Measurements from ENCODE around the gene ABR.

ABR gene

GRCh38 chr17:1041746-1042145, 138.0 kb downstream of the ABR start:
- TF ChIP-seq CTCF (IDR thresholded peaks at IDR 0.05; ENCODE audit: low read depth, low read length, missing control alignments) = no peak
- Histone ChIP-seq H3K27ac (no peak overlapping the region), H3K4me3 (ENCODE audit: low read depth, low read length) (no peak overlapping the region), H3K27me3 (replicated peaks) (no peaks in the 10 kb centered on the region), H3K36me3 (replicated peaks) (peaks cover 15% of the 10 kb centered on the region)
- in situ Hi-C loops (cut with HindIII; ENCODE audit: low pct_ligation_motif_present, low sequenced_read_pairs) = no loop called here
- DNase-seq = no peak

- no peak for DNase-seq
- H3K4me3 ChIP-seq (ENCODE audit: low read depth, low read length) = no peak overlapping the region
- in situ Hi-C loops (cut with HindIII; ENCODE audit: low pct_ligation_motif_present, low sequenced_read_pairs) = no loop called here
- H3K36me3 ChIP-seq (replicated peaks) = peaks cover 10% of the 10 kb centered on the region
- H3K27ac ChIP-seq = no peak overlapping the region
- no peak for TF ChIP-seq CTCF (IDR thresholded peaks at IDR 0.05; ENCODE audit: low read depth, low read length, missing control alignments)
- H3K27me3 ChIP-seq (replicated peaks) = no peaks in the 10 kb centered on the region
Measured at GRCh38 chr17:1040216-1040600, 139.6 kb downstream of the ABR start.

- Histone ChIP-seq H3K27me3 (replicated peaks) (no peaks in the 10 kb centered on the region), H3K4me3 (ENCODE audit: low read depth, low read length) (no peak overlapping the region), H3K27ac (no peak overlapping the region), H3K36me3 (replicated peaks) (peaks cover 10% of the 10 kb centered on the region)
- in situ Hi-C loops (cut with HindIII; ENCODE audit: low pct_ligation_motif_present, low sequenced_read_pairs) = no loop called here
- no peak for TF ChIP-seq CTCF (IDR thresholded peaks at IDR 0.05; ENCODE audit: low read depth, low read length, missing control alignments)
- DNase-seq = no peak
Measured at GRCh38 chr17:1039511-1040215, 140.1 kb downstream of the ABR start.

- TF ChIP-seq CTCF (IDR thresholded peaks at IDR 0.05; ENCODE audit: low read depth, low read length, missing control alignments) = no peak
- in situ Hi-C loops (cut with HindIII; ENCODE audit: low pct_ligation_motif_present, low sequenced_read_pairs) = no loop called here
Measured at GRCh38 chr17:1039123-1039507, 140.7 kb downstream of the ABR start.

GRCh38 chr17:1038459-1039122, 141.2 kb downstream of the ABR start:
- in situ Hi-C loops (cut with HindIII; ENCODE audit: low pct_ligation_motif_present, low sequenced_read_pairs) = no loop called here
- Histone ChIP-seq H3K27me3 (replicated peaks) (no peaks in the 10 kb centered on the region), H3K36me3 (replicated peaks) (peaks cover 10% of the 10 kb centered on the region), H3K4me3 (ENCODE audit: low read depth, low read length) (no peak overlapping the region), H3K27ac (no peak overlapping the region)
- no peak for TF ChIP-seq CTCF (IDR thresholded peaks at IDR 0.05; ENCODE audit: low read depth, low read length, missing control alignments)
- DNase-seq = no peak

More at GRCh38 chr17:1039123-1039507, 140.7 kb downstream of the ABR start:
- H3K27ac ChIP-seq = no peak overlapping the region
- peaks cover 10% of the 10 kb centered on the region for H3K36me3 ChIP-seq (replicated peaks)
- DNase-seq = no peak
- no peaks in the 10 kb centered on the region for H3K27me3 ChIP-seq (replicated peaks)
- H3K4me3 ChIP-seq (ENCODE audit: low read depth, low read length) = no peak overlapping the region

All from brain microvascular endothelial cell (primary cell).